SU-DHL-6 (cell line): ENCODE data around the gene MEIOSIN.

Experiments
- H2AFZ ChIP-seq: fragments of 200-600 bp; sonication (generic); 2 replicates; pipeline ENCODE4 v1.6.1; 2014; ENCODE audit warnings: low read depth, mild to moderate bottlenecking, moderate library complexity, mixed read lengths, antibody characterized with exemption, low read length; ENCODE audit not compliant: severe bottlenecking
- H3F3A ChIP-seq: fragments of 200-600 bp; shearing (Covaris generic); 2 replicates; pipeline ENCODE4 v1.6.0; 2016; ENCODE audit warnings: antibody characterized with exemption, mild to moderate bottlenecking; ENCODE audit not compliant: insufficient read depth
- H3K27ac ChIP-seq: fragments of 200-600 bp; sonication (generic); 2 replicates; pipeline ENCODE4 v1.5.1; 2016; ENCODE audit warnings: low read depth, mild to moderate bottlenecking, low read length, moderate library complexity, mixed read lengths
- H3K27me3 ChIP-seq: fragments of 200-600 bp; sonication (generic), shearing (Covaris generic); 2 replicates; pipeline ENCODE4 v1.6.0; 2014; ENCODE audit warnings: mild to moderate bottlenecking, low read length
- H3K36me3 ChIP-seq: fragments of 200-600 bp; sonication (generic); 2 replicates; pipeline ENCODE4 v1.6.1; 2014; ENCODE audit warnings: mild to moderate bottlenecking, low read length, mixed read lengths
- H3K4me2 ChIP-seq: fragments of 300-600, 200-600 bp; shearing (Covaris generic), sonication (generic); 2 replicates; pipeline ENCODE4 v1.6.0; 2014; ENCODE audit warnings: low read length, low read depth, mild to moderate bottlenecking; ENCODE audit not compliant: poor library complexity, severe bottlenecking
- H3K4me3 ChIP-seq: fragments of 200-600 bp; sonication (generic); 2 replicates; pipeline ENCODE4 v1.5.1; 2014; ENCODE audit warnings: antibody characterized with exemption, low read length, mild to moderate bottlenecking, mixed read lengths; ENCODE audit not compliant: insufficient read depth, poor library complexity, severe bottlenecking
- H3K79me2 ChIP-seq: fragments of 200-600 bp; sonication (generic); 2 replicates; pipeline ENCODE4 v1.6.1; 2014; ENCODE audit warnings: mild to moderate bottlenecking, low read length, moderate library complexity; ENCODE audit not compliant: insufficient read depth
- H3K9ac ChIP-seq: fragments of 200-600 bp; sonication (generic); 2 replicates; pipeline ENCODE4 v1.7.0; 2014; ENCODE audit warnings: mild to moderate bottlenecking, low read length
- H3K9me2 ChIP-seq: fragments of 200-600 bp; sonication (generic); replicated peaks from 2 replicates; pipeline ENCODE4 v1.6.1; 2014; ENCODE audit warnings: low read length; ENCODE audit not compliant: insufficient read depth
- H3K9me3 ChIP-seq: fragments of 200-600 bp; sonication (generic); 2 replicates; pipeline ENCODE4 v1.6.1; 2014; ENCODE audit warnings: low read length, mixed read lengths; ENCODE audit not compliant: insufficient read depth
- H4K20me1 ChIP-seq: fragments of 200-600 bp; sonication (generic); 2 replicates; pipeline ENCODE4 v1.6.1; 2014; ENCODE audit warnings: low read depth, mild to moderate bottlenecking, antibody characterized with exemption, low read length, moderate library complexity, mixed read lengths
- CTCF ChIP-seq: fragments of 200-600 bp; sonication (generic); IDR thresholded peaks from one replicate; pipeline ENCODE4 v1.5.1; 2017; ENCODE audit warnings: antibody characterized with exemption, mild to moderate bottlenecking, low read length, moderate library complexity; ENCODE audit not compliant: insufficient read depth, poor library complexity, severe bottlenecking
- EZH2phosphoT487 ChIP-seq: fragments of 200-600 bp; sonication (generic), shearing (Covaris generic); conservative IDR thresholded peaks from 2 replicates; pipeline ENCODE4 v1.6.1; 2018; ENCODE audit warnings: mild to moderate bottlenecking, antibody characterized with exemption, low read length, moderate library complexity, mixed read lengths

Gene MEIOSIN

GRCh38 chr19:45771311-45771933, 38.2 kb downstream of the MEIOSIN start:
- no peaks in the 10 kb centered on the region for H3K9me3 ChIP-seq
- H3F3A ChIP-seq = peaks cover 4% of the 10 kb centered on the region; the same call in 1 of the 2 replicates
- no peaks in the 10 kb centered on the region for H4K20me1 ChIP-seq
- H3K27ac ChIP-seq = no peak overlapping the region
- no peak overlapping the region for H3K9ac ChIP-seq
- H3K4me3 ChIP-seq = no peak overlapping the region
- H2AFZ ChIP-seq = no peak overlapping the region
- H3K36me3 ChIP-seq = no peaks in the 10 kb centered on the region
- no peaks in the 10 kb centered on the region for H3K27me3 ChIP-seq
- no peaks in the 10 kb centered on the region for H3K9me2 ChIP-seq
- H3K4me2 ChIP-seq = no peak overlapping the region
- no peak for TF ChIP-seq CTCF
- no peaks in the 10 kb centered on the region for H3K79me2 ChIP-seq

- H4K20me1 ChIP-seq = no peaks in the 10 kb centered on the region
- no peaks in the 10 kb centered on the region for H3K27me3 ChIP-seq
- no peak overlapping the region for H3K9ac ChIP-seq
- H3K4me3 ChIP-seq = no peak overlapping the region
- no peaks in the 10 kb centered on the region for H3K9me2 ChIP-seq
- H3K4me2 ChIP-seq = no peak overlapping the region
- no peaks in the 10 kb centered on the region for H3K79me2 ChIP-seq
- no peak overlapping the region for H2AFZ ChIP-seq
- H3K9me3 ChIP-seq = no peaks in the 10 kb centered on the region
- H3K36me3 ChIP-seq = no peaks in the 10 kb centered on the region
- no peak for TF ChIP-seq EZH2phosphoT487
- TF ChIP-seq CTCF = no peak
- H3F3A ChIP-seq = peaks cover 4% of the 10 kb centered on the region; the same call in 1 of the 2 replicates
- H3K27ac ChIP-seq = no peak overlapping the region
Observed at GRCh38 chr19:45772130-45772840, 39.0 kb downstream of the MEIOSIN start.

GRCh38 chr19:45772912-45773311, 39.7 kb downstream of the MEIOSIN start:
- no peaks in the 10 kb centered on the region for H3K79me2 ChIP-seq
- peaks cover 4% of the 10 kb centered on the region; the same call in 1 of the 2 replicates for H3F3A ChIP-seq
- no peak overlapping the region for H3K27ac ChIP-seq
- no peak overlapping the region for H3K9ac ChIP-seq
- no peaks in the 10 kb centered on the region for H3K9me3 ChIP-seq
- no peaks in the 10 kb centered on the region for H4K20me1 ChIP-seq
- no peak overlapping the region for H3K4me2 ChIP-seq
- no peaks in the 10 kb centered on the region for H3K27me3 ChIP-seq
- H2AFZ ChIP-seq = no peak overlapping the region
- H3K9me2 ChIP-seq = no peaks in the 10 kb centered on the region
- no peaks in the 10 kb centered on the region for H3K36me3 ChIP-seq
- no peak overlapping the region for H3K4me3 ChIP-seq
- no peak for TF ChIP-seq EZH2phosphoT487
- no peak for TF ChIP-seq CTCF
